Posterior vena cava (tissue), 2 donors: ENCODE measurements around the gene RXRA. TPM values are rescaled to one million over a fixed set of nuclear protein-coding genes. Genes with fewer than 3 reads are reported as not detected.
A peak's percentile ranks its signal among the peaks of the same experiment; 100 is the strongest.

Experiments used
- DNase-seq: peaks from one replicate; pipeline ENCODE4 v3.0.0-alpha.2; 2020; ENCODE audit warnings: low spot score
- intact Hi-C, 2 donors: fragments of 100-400 bp; cut with DNase I; formaldehyde crosslinking; loops; one replicate each; pipeline versions ENCODE4 v1.14.1 to v1.14.2; 2022 to 2023
- microRNA-seq, 2 donors: library from miRNA; unstranded; fragments of <30 nt; microRNA quantifications; one replicate each; pipeline ENCODE4 v1.2.0, GENCODE V29; 2020 to 2021; ENCODE audit warnings: borderline microRNAs expressed in 2 of 2
- total RNA-seq, 2 donors: library from RNA; stranded (reverse); fragmentation: NEBNext Ultra II Directional; extraction: Animal tissue kit (Norgen Biotek cat#: 25700); gene quantifications; one replicate each; pipeline ENCODE4 v1.2.1, GENCODE V29; 2021
- donor health status: DM: yes; HTN: yes; CAD: no.
- donor health status: DM: yes; HTN: yes; CAD: no.

RXRA gene
- total RNA-seq, 2 donors from 2014 or later = 41.5 to 44.7 TPM

DNA sequence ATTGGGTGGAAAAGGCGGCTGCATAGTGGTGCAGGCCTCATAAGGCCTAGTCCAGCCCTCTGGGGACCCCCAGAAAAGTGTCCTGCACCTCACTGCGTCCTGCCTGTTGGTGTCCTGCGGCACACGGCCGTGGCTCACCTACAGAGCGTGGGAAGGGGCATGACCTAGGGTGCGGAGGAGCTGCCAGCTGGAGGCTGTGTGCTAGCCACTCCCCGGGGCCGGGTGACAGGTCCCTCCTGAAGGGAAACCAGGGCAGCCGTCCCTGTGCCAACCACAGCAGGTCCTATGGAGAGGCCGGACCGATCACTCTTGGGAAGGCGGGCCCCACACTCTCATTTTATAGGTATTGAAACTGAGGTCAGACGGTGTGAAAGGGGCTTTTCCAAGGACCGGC lies 150.7 kb downstream of the RXRA start:
- DNase-seq = no peak
- intact Hi-C loops = no loop called here

GRCh38 chr9:134477342-134477925 lies 151.2 kb downstream of the RXRA start:
- intact Hi-C loops = no loop called here

DNA sequence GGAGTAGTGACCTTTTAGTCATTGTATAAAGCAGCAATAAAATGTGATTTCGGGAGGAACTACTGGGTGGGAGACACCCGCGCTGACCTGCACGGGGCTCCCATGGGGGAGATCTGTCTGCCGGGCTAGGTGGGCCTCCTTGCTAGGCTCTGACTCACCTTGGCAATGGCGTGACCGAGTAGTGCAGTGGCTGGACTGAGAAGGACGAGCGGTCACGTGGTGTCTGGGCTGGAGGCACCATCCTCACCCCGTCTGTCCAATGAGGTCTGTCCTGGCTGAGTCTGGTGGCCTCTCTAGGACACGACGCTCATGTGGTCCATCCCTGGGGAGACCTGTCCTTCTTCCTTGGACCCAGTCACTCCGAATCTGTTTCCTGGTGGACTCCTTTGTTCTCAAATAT lies 151.7 kb downstream of the RXRA start:
- intact Hi-C loops = no loop called here
- no peak for DNase-seq

More at GRCh38 chr9:134477342-134477925, 151.2 kb downstream of the RXRA start:
- DNase-seq = no peak

- intact Hi-C loops = no loop called here
- DNase-seq = no peak
These were observed 155.5 kb downstream of the RXRA start for GRCh38 chr9:134481762-134482161.

DNA sequence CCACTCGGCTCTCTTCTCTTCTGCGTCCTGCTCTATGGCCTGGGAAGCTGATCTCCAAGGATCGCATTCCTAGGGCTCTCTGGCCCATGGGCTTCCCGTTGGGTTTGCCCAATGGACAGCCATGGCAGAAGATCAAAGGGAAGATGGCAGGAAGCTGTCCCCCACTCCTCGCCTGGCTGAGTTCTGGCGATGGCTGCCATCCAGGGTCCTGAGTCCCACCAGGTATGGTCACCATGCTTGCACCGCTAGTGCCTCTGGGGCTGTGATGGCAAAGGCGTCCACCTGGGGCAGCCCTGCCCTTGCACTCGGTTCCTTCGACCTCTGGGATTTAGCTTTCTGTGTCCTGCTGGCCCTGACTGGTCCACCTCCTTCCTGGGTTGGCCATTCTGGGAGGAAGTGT lies 156.0 kb downstream of the RXRA start:
- intact Hi-C loops = no loop called here
- DNase-seq = no peak

DNA sequence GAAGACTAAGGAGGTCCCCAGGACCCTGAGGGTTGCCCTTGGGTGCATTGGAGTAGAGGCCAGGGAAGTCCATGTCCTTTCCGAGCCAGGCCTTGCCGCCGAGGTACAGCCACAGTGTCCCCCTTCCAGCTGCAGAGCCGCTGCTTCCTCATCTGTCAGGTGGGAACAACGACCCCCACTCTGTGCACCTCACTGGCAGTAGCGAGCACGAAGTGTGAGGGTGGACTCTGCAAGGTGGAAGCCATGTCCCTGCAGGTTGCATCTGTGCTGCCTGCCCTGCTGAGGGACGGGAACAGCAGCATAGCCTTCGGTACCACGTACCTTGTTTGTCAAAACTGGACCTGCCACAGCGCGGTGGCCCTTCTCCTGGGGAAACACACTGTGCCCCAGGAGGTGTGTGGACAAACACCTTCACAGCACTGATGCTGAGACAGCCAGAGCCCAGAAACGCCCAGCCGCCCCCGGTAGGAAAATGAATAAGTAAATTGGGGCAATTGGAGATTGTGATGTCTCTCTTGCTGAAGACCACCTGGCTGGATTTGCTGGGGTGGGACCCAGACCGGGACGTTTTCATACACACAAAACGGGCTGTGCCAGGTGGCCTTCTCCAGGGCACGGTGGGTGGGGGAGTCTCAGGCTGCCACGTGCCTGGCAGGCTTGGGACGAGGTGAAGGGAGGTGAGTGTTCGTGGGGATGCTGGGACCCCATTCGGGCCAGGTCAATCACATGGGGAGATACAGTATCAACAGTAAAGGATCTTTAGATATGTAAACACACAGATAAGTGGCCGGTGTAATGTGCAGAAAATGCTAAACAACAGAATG lies 157.3 kb downstream of the RXRA start:
- intact Hi-C loops = no loop called here
- DNase-seq = peak; percentile 68

- peak; percentile 37 for DNase-seq
- intact Hi-C loops = no loop called here
These were observed 158.2 kb downstream of the RXRA start for GRCh38 chr9:134484479-134484878.

GRCh38 chr9:134485653-134486052 lies 159.4 kb downstream of the RXRA start:
- intact Hi-C loops = no loop called here

GRCh38 chr9:134486143-134486591 lies 159.9 kb downstream of the RXRA start:
- intact Hi-C loops = no loop called here
- DNase-seq = peak; percentile 72

More at GRCh38 chr9:134485653-134486052, 159.4 kb downstream of the RXRA start:
- peak; percentile 19 for DNase-seq

DNA sequence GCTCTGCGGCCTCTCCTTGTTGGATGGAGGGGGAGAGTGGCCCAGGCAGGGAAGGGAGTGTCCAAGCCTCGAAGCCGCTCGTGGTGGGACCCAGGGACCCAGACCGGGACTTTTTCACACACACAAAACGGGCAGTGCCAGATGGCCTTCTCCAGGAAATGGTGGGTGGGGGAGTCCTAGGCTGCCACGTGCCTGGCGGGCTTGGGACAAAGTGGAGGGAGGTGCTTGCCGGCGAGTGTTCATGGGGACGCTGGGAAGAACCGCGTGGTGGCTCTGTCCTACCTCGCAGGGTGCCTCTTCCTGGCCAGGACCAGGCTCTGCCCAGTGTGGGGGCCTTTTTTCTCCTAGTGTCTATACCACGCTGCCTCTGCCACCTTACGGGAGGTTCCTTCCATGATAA lies 160.3 kb downstream of the RXRA start:
- intact Hi-C loops = no loop called here
- peak; percentile 68 for DNase-seq

Small RNA genes within 50 kb of the gene (microRNA-seq; reads per million reads assigned to microRNA genes)
- gene MIR4669 = 0 to 0.32 reads per million in 2 donors

Other genes with a start within 250 kb of the RXRA start
- gene WDR5, start 190.4 kb upstream of the RXRA start, total RNA-seq = 10 to 100 TPM; 17.0 to 17.1 TPM
- gene RNU6ATAC, start 161.9 kb upstream of the RXRA start, total RNA-seq = 100 to 1,000 TPM; 327 to 473 TPM